NT2/D1 (cell line): ENCODE data around the gene ZNF512B.

Experiments
- DNase-seq: peaks from one replicate; pipeline ENCODE4 v3.0.0-alpha.2; 2011; ENCODE audit warnings: low read depth, low spot score
- H3K27me3 ChIP-seq: 2 replicates; pipeline ENCODE4 v1.6.0; 2011; ENCODE audit warnings: mild to moderate bottlenecking; ENCODE audit not compliant: insufficient read length, insufficient read depth
- H3K36me3 ChIP-seq: 2 replicates; pipeline ENCODE4 v1.6.1; 2011; ENCODE audit warnings: mild to moderate bottlenecking, low read length, mixed read lengths; ENCODE audit not compliant: insufficient read depth, insufficient read length
- H3K4me1 ChIP-seq: 2 replicates; pipeline ENCODE4 v1.5.1; 2011; ENCODE audit not compliant: insufficient read depth, insufficient read length
- H3K4me3 ChIP-seq: 2 replicates; pipeline ENCODE4 v1.5.1; 2011; ENCODE audit warnings: low read depth; ENCODE audit not compliant: insufficient read length
- H3K9ac ChIP-seq: 2 replicates; pipeline ENCODE4 v1.6.0; 2011; ENCODE audit warnings: low read depth; ENCODE audit not compliant: insufficient read length
- H3K9me3 ChIP-seq: 2 replicates; pipeline ENCODE4 v1.5.1; 2011; ENCODE audit warnings: mild to moderate bottlenecking, low read length; ENCODE audit not compliant: insufficient read depth
- SUZ12 ChIP-seq: IDR thresholded peaks from 2 replicates; pipeline ENCODE4 v1.6.1; 2011; ENCODE audit not compliant: insufficient read length, insufficient read depth; ENCODE audit errors: extremely low read depth
- YY1 ChIP-seq: IDR thresholded peaks from 2 replicates; pipeline ENCODE4 v1.6.1; 2011; ENCODE audit not compliant: insufficient read length, insufficient read depth
- ZNF274 ChIP-seq: IDR thresholded peaks from 2 replicates; pipeline ENCODE4 v1.6.1; 2011; ENCODE audit warnings: mild to moderate bottlenecking, low read depth, low read length

Gene ZNF512B

GRCh38 chr20:63946986-63947637 is 22.6 kb downstream of the ZNF512B start:
- H3K4me1 ChIP-seq = peaks cover 42% of the 10 kb centered on the region
- no peak for DNase-seq
- no peaks in the 10 kb centered on the region for H3K27me3 ChIP-seq
- no peak for TF ChIP-seq ZNF274
- no peak for TF ChIP-seq SUZ12
- TF ChIP-seq YY1 = no peak
- H3K36me3 ChIP-seq = peaks cover 70% of the 10 kb centered on the region
- no peaks in the 10 kb centered on the region for H3K9me3 ChIP-seq
- no peak overlapping the region for H3K9ac ChIP-seq
- no peak overlapping the region for H3K4me3 ChIP-seq

DNA sequence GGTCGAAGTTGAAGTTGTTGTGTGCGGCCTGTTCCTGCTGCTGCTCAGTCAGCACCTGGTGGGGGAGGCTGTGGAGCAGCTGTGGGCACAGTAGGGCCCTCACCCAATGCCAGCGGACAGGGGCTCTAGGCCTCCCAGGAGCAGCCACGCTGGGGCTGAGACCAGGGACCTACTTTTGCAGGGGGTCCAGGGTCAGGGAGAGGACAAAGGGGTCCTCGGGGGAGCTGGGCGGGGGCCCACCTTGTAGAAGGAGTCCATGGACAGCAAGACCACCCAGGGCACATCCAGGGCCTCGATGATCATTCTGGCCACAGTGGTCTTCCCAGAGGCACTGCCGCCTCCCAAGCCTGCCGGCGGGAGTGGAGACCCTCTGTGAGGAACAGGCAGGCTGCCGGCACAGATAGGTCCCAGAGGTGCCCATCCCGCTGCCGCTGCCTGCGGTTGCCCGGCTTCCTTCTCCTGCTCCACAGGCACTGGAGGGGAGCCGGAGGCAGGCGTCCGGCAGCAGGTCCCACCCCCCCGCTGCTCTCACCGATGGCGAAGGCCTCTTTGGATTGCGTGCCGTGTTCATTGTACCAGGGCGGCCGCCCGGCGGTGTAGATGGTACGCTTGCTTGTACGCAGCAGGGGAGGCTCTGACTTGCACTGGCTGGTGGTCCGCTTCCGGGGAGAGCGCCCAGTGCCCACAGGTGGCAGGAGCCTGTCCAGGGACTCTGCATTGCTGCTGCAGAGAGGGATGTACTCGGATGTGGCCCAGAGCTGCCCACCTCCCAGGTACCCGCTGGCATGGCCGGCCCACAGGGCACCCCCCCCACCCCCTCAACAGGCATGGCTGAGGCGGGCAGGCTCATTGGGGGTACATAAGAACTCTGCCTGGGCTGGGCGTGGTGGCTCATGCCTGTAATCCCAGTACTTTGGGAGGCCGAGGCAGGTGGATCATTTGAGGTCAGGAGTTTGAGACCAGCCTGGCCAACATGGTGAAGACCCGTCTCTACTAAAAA is 23.5 kb downstream of the ZNF512B start:
- H3K36me3 ChIP-seq = peaks cover 66% of the 10 kb centered on the region
- DNase-seq = no peak
- peaks cover 39% of the 10 kb centered on the region for H3K4me1 ChIP-seq
- H3K9me3 ChIP-seq = no peaks in the 10 kb centered on the region
- no peak overlapping the region for H3K9ac ChIP-seq
- no peaks in the 10 kb centered on the region for H3K27me3 ChIP-seq
- no peak overlapping the region for H3K4me3 ChIP-seq
- TF ChIP-seq YY1 (no peak), ZNF274 (no peak), SUZ12 (no peak)

DNA sequence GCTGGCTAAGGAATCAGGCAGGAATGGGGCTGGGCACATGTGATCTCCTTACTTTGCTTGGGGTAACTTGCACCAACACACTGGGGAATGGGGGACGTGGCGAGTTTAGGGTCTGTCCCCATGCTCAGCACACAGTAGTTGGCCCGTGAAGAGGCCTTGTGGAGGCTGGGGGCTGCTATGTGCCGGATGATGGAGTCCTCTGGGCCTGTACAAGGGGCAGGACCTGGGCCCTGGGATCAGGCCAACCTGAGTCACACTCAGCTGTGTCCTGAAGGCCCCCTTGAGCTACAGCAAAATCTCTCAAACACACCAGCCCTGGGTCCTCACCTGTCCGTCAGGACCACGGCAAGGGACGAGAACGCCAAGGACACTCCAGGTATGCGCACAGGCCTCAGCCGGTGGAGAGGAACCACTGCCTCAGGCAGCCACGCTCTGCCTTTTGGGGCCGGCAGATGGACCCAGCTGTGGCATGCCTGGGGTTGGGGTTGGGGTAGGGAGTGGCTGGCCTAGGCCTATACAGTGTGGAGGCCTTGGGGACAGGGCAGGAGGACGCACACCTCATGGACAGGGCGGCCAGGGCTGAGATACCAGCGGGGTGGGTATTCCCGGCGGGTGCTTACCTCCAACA is 24.6 kb downstream of the ZNF512B start:
- Histone ChIP-seq H3K4me3 (no peak overlapping the region), H3K4me1 (peaks cover 37% of the 10 kb centered on the region), H3K36me3 (peaks cover 67% of the 10 kb centered on the region), H3K9me3 (no peaks in the 10 kb centered on the region), H3K9ac (no peak overlapping the region), H3K27me3 (no peaks in the 10 kb centered on the region)
- TF ChIP-seq SUZ12 (no peak), YY1 (no peak), ZNF274 (no peak)
- no peak for DNase-seq

DNA sequence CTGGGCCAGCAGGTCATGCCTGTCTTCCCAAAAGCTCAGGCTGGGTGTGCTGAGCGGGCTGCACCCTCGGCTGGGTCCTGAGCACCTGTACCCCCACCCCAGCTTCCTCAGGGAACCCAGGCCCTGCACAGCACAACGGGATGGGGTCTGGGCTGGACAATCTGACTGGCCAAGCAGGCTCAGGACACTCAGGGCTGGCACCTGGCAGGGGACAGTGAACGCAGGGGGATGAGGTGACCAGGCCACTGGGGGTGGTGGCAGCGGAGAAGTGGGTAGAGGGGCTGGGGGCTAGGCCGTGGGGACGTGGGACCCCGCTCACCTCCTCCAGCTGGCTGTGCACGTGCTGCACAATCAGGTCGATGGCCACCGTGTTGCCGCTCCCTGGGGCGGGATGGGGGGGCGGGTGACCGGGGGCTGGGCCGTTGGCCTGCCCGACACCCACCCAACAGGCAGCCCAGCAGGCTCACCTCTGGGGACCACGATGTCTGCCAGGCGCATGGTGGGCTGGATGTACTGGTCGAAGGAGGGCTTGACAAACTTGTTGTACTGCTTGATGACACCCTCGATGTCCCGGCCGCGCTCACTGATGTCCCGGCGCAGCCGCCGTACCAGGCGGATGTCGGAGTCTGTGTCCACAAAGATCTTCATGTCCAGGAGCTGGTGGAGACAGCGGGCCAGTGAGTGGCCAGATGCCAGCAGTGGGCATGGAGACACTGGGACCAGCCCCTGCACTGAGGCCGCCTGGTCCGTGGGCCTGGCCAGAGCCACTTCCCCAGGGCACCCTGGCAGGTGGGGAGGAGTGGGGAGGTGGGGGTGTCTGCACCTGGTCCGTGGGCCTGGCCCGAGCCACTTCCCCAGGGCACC is 25.4 kb downstream of the ZNF512B start:
- H3K4me3 ChIP-seq = no peak overlapping the region
- peaks cover 31% of the 10 kb centered on the region for H3K4me1 ChIP-seq
- H3K9ac ChIP-seq = no peak overlapping the region
- H3K9me3 ChIP-seq = no peaks in the 10 kb centered on the region
- no peak for DNase-seq
- H3K27me3 ChIP-seq = no peaks in the 10 kb centered on the region
- TF ChIP-seq ZNF274 (no peak), YY1 (no peak), SUZ12 (no peak)
- H3K36me3 ChIP-seq = peaks cover 75% of the 10 kb centered on the region

DNA sequence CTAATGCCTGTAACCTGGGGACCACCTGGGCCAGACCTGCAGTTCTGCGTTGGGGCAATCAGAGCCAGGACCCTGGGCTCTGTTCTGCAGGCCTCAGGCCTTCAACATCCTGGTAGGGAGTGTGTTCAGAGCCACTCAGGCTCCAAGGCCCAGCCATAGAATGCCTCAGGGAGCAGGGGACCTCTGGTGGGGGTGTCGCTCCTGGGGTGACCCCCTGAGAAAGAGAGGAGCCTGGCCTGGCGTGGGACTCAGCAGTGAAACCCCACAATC is 26.0 kb downstream of the ZNF512B start:
- no peak for DNase-seq
- Histone ChIP-seq H3K9me3 (no peaks in the 10 kb centered on the region), H3K4me1 (peaks cover 26% of the 10 kb centered on the region), H3K27me3 (no peaks in the 10 kb centered on the region), H3K4me3 (no peak overlapping the region), H3K9ac (no peak overlapping the region), H3K36me3 (peaks cover 80% of the 10 kb centered on the region)
- TF ChIP-seq SUZ12 (no peak), YY1 (no peak), ZNF274 (no peak)

DNA sequence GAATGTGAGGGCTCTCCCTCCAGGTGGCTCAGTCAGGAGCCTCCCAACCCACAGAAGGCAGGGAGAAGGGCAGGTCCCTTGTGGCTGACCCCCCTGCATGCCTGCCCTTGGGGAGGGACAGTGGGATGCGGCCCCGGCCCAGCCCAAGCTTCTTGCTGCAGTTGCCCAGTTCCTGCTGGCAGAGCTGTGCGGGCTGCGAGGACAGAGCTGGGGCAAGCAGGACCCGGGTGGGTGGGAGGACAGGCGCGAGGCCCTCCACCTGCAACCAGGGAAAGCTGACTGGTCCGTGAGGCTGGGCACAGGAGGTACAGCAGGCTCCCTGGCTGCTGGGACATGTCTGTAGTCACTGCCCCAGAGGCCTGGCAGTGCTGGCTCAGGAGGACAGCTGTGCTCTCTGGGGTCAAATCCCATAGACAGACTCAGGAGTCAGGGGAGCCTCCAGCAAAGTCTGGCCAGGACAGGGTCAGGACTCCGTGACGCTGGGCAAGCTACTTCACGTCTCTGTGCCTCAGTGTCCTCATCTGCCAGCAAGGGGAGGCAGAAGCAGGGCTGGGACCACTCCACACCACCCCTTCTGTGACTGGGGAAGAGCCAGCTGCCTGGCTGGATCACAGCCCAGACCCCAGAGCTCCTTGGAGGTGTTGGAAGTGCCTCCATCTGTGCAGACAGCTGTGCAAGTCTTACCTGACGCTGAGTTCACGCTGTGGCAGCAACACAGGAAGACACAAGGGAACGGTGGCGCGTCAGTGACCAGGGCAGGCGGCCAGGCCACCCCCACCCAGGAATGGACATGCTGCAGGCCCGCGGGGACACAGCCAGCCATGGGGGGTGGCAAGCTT is 26.5 kb downstream of the ZNF512B start:
- Histone ChIP-seq H3K4me1 (peaks cover 24% of the 10 kb centered on the region), H3K36me3 (peaks cover 83% of the 10 kb centered on the region), H3K9ac (peak overlapping the region; percentile 57), H3K27me3 (no peaks in the 10 kb centered on the region), H3K4me3 (no peak overlapping the region), H3K9me3 (no peaks in the 10 kb centered on the region)
- DNase-seq = no peak
- TF ChIP-seq YY1 (no peak), SUZ12 (no peak), ZNF274 (no peak)
